NCI-H1694 (cell line): ENCODE results near the gene NHEJ1.
"Not testable (repeated sequence)": the region's sequence is repeated elsewhere in the genome, so short reads cannot be mapped to it uniquely, and the experiment has no call there.

ENCODE experiments used
- DNase-seq: peaks from one replicate; lab custom pipeline; 2025; lab: John Stamatoyannopoulos, UW

The NHEJ1 gene

GRCh38 chr2:219160186-219161017 lies at the start of gene NHEJ1:
TSS of gene NHEJ1 (minus strand) at chr2:219160815. CDS start at chr2:219158362, 2,453 bp downstream.
- DNase-seq: peak; percentile 79

GRCh38 chr2:219209236-219210195 lies 48.9 kb upstream of the NHEJ1 start:
- DNase-seq: no peak

GRCh38 chr2:219207884-219208740 lies 47.5 kb upstream of the NHEJ1 start:
- DNase-seq: no peak

GRCh38 chr2:219207134-219207883 lies 46.7 kb upstream of the NHEJ1 start:
- DNase-seq: no peak

GRCh38 chr2:219206328-219207133 lies 45.9 kb upstream of the NHEJ1 start, which contains the start of gene ZFAND2B:
TSS of gene ZFAND2B (plus strand) at chr2:219206782. CDS start at chr2:219206988, 206 bp downstream.
- peak; percentile 84 for DNase-seq

GRCh38 chr2:219205981-219206327 lies 45.3 kb upstream of the NHEJ1 start:
- DNase-seq: no peak

- no peak for DNase-seq
These were observed 44.5 kb upstream of the NHEJ1 start for GRCh38 chr2:219205165-219205538.

GRCh38 chr2:219204425-219205164 lies 44.0 kb upstream of the NHEJ1 start:
- DNase-seq: no peak

GRCh38 chr2:219201331-219201730 lies 40.7 kb upstream of the NHEJ1 start:
- not testable (repeated sequence) for DNase-seq

GRCh38 chr2:219200502-219201326 lies 40.1 kb upstream of the NHEJ1 start:
- not testable (repeated sequence) for DNase-seq

- DNase-seq: no peak
These were observed 39.0 kb upstream of the NHEJ1 start for GRCh38 chr2:219199470-219200211.

GRCh38 chr2:219198974-219199373 lies 38.4 kb upstream of the NHEJ1 start:
- DNase-seq: no peak

- DNase-seq: no peak
These were observed 36.8 kb upstream of the NHEJ1 start for GRCh38 chr2:219197388-219197787.

GRCh38 chr2:219186754-219187456 lies 26.3 kb upstream of the NHEJ1 start:
- DNase-seq: no peak

- peak; percentile 72 for DNase-seq
These were observed 23.5 kb upstream of the NHEJ1 start for GRCh38 chr2:219184121-219184520.

GRCh38 chr2:219183151-219183772 lies 22.6 kb upstream of the NHEJ1 start:
- DNase-seq: no peak
